ENCODE results near the gene LNX1.

Gene LNX1

GRCh38 chr4:53536328-53536727, 55.0 kb downstream of the LNX1 start:
- FAIRE-seq: no peak

DNA sequence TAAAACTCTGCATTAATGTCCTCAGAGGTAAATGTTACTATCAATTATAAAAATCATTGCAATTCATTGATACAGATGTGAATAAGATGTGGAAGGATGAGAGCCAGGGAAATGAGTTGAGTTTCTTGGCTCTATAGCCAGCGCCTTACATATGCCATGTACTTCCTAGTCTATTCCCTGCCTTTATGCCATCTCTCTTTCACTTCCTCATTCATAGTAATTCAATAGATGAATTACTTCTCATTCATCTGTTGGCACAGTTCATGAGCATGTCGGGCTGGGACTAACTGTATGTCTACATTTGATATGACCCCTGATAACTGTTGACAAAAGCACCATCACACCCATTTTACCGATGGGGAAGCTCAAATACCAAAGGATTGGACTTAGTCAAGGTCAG, 55.7 kb downstream of the LNX1 start:
- DNase-seq (ENCODE audit: low spot score) (no peak), FAIRE-seq (no peak)

More at GRCh38 chr4:53536328-53536727, 55.0 kb downstream of the LNX1 start:
- no peak for DNase-seq (ENCODE audit: low spot score)

DNA sequence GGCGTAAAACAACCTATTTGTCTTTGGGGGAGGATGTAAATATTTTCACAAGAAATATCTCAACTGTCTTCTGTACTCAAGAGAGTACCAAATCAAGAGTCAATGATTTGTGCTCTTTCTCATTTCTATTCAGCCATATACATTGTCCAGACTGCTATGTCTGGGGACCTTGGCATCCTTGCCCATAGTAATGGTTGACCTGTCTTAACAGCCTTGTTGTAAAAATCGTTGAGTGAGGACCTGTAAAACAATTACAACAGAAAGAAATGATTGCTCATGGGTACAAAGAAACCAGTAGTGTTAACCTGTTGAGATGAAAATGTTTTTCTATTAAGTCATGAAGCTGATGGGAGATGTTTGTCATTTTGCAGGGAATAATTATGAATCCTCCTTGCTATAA, 56.6 kb downstream of the LNX1 start:
- FAIRE-seq (no peak), DNase-seq (ENCODE audit: low spot score) (no peak)

DNA sequence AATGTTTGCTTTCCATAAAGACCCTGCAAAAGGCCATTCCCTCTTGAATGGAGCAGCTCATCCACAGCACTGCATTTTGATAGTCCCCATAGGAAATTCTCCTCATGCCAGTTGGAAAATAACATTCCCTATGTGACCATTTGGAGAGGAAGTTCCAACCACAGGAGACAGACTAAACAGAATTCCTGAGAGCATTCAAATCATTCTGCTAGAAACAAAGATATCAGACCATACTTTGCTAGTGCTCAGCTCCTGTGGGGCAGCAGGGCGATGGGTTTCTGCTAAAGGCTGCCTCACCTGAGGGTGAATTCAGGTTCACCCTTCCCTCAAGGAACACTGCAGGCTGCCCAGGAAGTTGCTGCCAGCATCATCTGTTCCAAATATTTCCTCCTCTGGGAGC, 58.8 kb downstream of the LNX1 start:
- FAIRE-seq (no peak), DNase-seq (ENCODE audit: low spot score) (no peak)

DNA sequence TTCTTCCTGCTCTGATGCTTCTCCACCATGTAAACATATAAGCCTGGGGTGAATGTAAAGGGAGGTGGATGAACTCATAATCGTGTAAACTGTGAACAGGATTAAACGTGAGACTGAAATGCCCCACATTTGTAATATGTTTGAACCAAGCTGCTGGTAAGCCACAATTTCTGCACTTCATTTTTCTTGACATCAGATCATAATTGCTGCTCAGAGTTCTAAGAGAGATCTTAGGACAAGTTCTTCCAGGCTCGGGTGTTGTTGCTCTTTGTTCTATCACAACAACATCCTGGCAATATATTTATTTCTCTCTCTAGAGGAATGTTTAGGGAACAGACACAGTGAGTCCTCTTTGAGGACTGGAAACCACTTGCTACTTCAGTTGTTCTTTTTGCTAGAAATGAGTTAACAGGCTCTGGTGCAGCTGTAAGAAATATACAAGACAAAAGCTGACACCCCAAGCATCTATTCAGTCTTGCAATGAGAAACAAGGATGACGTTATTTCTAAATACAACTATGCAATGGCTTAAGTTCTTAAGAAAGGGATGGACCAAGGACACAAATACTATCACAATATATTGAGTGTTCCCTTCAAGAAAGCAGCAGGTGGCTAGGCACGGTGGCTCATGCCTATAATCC, 59.6 kb downstream of the LNX1 start:
- DNase-seq (ENCODE audit: low spot score) (no peak), FAIRE-seq (no peak)

GRCh38 chr4:53529025-53529424, 62.3 kb downstream of the LNX1 start:
- FAIRE-seq (no peak), DNase-seq (ENCODE audit: low spot score) (no peak)

DNA sequence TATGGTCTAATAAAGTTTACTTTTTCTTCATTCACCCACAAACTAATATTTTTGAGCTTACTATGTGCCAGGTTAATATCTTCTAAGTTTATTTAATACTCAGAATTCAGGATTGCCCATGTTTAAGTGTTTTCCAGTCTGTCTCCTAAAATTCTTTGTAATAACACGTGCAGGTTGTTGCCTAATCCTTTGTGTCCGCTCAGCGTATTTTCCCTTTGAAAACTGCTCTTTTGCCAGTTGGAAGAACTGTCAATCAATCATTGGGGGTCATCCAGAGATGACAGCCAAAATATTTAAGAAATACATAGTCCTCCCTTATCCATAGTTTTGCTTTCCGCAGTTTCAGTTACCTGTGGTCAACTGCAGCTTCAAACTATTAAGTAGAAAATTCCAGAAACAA, 63.4 kb downstream of the LNX1 start:
- no peak for FAIRE-seq
- DNase-seq (ENCODE audit: low spot score): no peak

DNA sequence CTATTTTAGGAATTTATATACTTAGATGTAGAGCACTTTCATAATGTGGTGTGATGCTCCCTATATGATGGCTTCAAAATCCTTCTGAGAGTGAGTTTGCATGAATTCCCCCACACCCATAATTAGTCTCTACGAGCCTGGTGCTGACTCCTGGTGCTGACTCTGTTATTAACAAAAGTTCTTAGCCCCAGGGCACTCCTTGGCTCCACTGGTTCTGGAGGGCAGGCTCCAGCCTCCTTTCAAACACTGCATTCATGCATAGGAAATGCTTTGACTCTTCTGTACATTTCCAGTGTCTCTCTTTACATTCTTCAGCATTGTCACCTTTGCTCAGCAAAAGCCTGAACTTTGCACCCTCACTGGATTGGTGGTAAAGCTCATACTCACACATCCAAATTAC, 64.0 kb downstream of the LNX1 start:
- FAIRE-seq (no peak), DNase-seq (ENCODE audit: low spot score) (no peak)

DNA sequence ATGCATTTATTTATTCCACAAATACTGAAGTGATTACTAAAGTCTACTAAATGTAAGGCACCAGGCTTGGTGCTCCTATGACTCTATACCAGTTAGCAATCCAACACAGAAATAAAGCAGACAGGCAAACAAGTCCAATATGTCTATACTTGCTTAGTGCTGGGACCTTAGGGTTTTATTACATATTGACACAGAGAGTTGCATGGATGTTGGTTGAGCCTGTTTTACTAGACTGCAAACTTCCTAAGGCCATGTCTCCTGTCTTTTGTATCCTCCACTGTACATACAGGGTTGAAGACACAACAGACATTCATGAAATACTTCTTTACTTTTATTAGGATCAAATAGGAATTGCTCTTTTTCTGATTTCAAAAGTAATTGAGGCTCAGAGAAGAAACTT, 69.0 kb downstream of the LNX1 start:
- no peak for FAIRE-seq
- DNase-seq (ENCODE audit: low spot score): no peak

- DNase-seq (ENCODE audit: low spot score): no peak
- no peak for FAIRE-seq
Measured at GRCh38 chr4:53520116-53520515, 71.2 kb downstream of the LNX1 start.

DNA sequence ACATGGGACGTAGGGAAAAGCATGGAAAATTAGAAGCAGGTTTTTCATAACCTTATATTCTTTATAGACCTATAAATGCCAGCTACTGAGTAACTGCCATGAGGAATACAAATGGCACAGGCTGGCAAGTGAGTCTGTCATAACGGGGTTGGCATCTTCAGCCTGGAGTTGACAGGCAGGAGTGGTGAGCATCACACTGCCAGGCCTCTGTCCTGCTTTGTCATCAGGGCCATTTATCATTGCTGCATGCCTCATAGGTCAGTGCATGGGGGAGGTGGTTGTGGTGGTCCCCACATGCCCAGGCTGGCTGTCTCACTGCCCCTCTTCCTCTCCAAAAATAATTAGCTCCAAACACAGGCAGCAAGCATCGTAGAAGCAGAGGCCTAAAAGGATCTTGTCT, 72.5 kb downstream of the LNX1 start:
- no peak for DNase-seq (ENCODE audit: low spot score)
- FAIRE-seq: no peak

DNA sequence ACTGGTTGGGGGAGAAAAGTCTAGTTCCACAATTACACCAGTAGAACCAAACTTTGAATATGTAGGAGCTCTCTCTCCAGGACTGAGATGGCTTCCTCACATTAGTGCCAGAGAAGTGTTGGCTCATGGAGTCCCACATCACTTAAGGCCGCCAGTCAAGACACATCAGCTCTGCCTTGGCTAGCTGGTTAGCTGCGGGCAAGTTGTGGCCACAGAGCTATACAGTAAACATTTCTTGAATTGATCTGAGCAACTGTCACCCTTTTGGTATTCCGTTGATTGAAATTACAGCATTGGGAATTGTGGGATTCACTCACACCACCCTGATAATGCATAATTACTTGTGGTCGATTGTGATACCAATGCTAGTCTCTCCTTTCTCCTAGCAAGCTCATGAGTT, 76.2 kb downstream of the LNX1 start:
- FAIRE-seq: no peak
- DNase-seq (ENCODE audit: low spot score): no peak

GRCh38 chr4:53514509-53514908, 76.8 kb downstream of the LNX1 start:
- DNase-seq (ENCODE audit: low spot score): no peak
- FAIRE-seq: no peak

- FAIRE-seq (no peak), DNase-seq (ENCODE audit: low spot score) (no peak)
Measured at GRCh38 chr4:53512608-53513007, 78.7 kb downstream of the LNX1 start.

GRCh38 chr4:53511014-53511413, 80.3 kb downstream of the LNX1 start:
- FAIRE-seq (no peak), DNase-seq (ENCODE audit: low spot score) (no peak)

GRCh38 chr4:53510321-53510720, 81.0 kb downstream of the LNX1 start:
- no peak for FAIRE-seq
- no peak for DNase-seq (ENCODE audit: low spot score)

GRCh38 chr4:53508446-53508845, 82.8 kb downstream of the LNX1 start:
- peak; percentile 78 for DNase-seq (ENCODE audit: low spot score)
- FAIRE-seq: peak; percentile 93

- DNase-seq (ENCODE audit: low spot score): peak; percentile 95
- peak; percentile 98 for FAIRE-seq
Measured at GRCh38 chr4:53507671-53508286, 83.5 kb downstream of the LNX1 start.

- FAIRE-seq (no peak), DNase-seq (ENCODE audit: low spot score) (no peak)
Measured at GRCh38 chr4:53507058-53507457, 84.2 kb downstream of the LNX1 start.

DNA sequence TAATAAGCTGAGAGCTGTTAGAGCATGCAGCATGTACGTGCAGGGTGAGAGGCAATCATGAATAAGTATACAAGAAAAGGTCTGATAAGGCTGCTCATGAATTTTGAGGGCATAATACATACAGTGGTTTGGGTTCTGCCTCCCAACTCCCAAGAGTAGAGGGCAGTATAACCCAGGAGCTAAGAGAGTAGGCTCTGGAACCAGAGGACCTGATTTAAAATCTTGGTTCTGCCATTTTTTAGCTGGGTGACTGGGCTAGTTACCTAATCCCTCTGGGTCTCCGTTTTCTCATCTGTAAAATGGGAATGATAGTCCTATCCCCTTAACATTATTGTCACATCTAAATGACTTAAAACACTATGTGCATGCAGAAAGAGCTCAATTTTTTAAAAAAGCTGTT, 85.3 kb downstream of the LNX1 start:
- FAIRE-seq: no peak
- no peak for DNase-seq (ENCODE audit: low spot score)

DNA sequence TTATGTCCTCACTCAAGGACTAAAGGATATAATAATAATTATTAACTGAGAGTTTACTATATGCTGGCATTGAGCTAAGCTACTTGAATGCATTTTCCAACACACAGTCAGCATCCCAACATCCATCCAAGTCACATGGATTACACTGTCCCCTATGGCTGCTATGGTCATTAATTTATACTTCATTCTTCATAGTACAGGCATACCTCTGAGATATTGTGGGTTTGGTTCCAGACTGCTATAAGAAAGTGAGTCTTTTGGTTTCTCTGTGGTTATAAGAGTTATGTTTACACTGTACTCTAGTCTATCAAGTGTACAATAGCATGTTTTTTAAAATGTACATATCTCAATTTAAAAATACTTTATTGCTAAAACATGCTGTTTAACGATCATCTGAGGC, 89.2 kb downstream of the LNX1 start:
- FAIRE-seq (no peak), DNase-seq (ENCODE audit: low spot score) (no peak)

DNA sequence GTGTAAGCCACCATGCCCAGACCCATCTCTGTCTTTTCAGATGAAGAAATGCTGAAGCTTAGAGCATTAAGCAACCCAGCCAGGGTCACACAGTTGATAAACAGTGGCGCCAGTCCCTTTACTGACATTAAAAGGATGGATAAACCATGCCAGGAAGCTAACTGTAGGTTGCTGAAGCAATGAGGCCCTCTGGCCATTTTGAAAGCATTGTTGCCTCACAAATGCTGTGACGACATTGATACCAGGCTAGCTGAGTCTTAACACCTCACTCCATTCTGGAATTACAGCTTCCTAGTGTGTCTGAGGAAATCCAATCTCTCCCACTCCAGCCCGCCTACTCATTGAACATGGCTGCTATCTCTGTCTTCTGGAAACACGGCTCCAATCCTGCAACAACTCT, 89.7 kb downstream of the LNX1 start:
- no peak for FAIRE-seq
- no peak for DNase-seq (ENCODE audit: low spot score)

DNA sequence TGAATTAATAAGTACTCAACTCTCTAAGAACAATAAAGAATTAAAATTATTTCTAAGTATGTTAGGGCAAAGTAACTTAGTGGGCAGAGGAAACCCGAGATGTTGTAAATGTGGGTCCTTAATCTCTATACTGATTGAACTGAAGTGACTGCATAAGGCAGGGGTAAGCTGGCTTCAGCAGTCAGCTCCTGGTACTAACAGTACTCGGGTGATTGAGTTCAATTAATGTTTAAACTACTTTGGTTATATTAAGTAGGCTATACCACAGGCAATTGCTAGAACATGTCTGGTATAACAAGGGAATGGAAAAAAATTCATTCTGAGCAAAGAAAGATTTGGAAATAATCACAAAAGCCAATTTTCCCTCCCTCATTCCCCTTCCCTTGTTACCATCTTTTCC, 90.7 kb downstream of the LNX1 start:
- no peak for DNase-seq (ENCODE audit: low spot score)
- peak; percentile 85 for FAIRE-seq

GRCh38 chr4:53499791-53500190, 91.5 kb downstream of the LNX1 start:
- DNase-seq (ENCODE audit: low spot score) (no peak), FAIRE-seq (no peak)
